GM12878 (cell line): ENCODE data around the gene ARHGAP1. TPM values are rescaled to one million over a fixed set of nuclear protein-coding genes. Genes with fewer than 3 reads are reported as not detected.

ENCODE experiments used
- CREM ChIP-seq: IDR thresholded peaks from 2 replicates; pipeline ENCODE4 v1.6.1; 2014; ENCODE audit warnings: antibody characterized with exemption, low read depth
- DPF2 ChIP-seq: fragments of 450-650 bp; IDR thresholded peaks from 2 replicates; pipeline ENCODE4 v1.6.1; 2017; ENCODE audit warnings: mild to moderate bottlenecking
- HDAC2 ChIP-seq: fragments of 200-600 bp; sonication (generic); IDR thresholded peaks from 2 replicates; pipeline ENCODE4 v1.6.1; 2017
- PAX5 ChIP-seq: IDR thresholded peaks from 2 replicates; pipeline ENCODE4 v1.6.1; 2011; ENCODE audit warnings: low read depth, low read length, borderline replicate concordance
- RELA ChIP-seq: fragments of 450-650 bp; IDR thresholded peaks from 2 replicates; pipeline ENCODE4 v1.8.0; 2014; ENCODE audit warnings: borderline replicate concordance; ENCODE audit not compliant: partially characterized antibody
- SMAD5 ChIP-seq: IDR thresholded peaks from 2 replicates; pipeline ENCODE4 v1.6.1; 2016; ENCODE audit warnings: antibody characterized with exemption, low read depth
- ZNF207 ChIP-seq: fragments of 450-650 bp; IDR thresholded peaks from 2 replicates; pipeline ENCODE4 v1.6.1; 2014; ENCODE audit warnings: antibody characterized with exemption, mild to moderate bottlenecking, borderline replicate concordance
- polyA plus RNA-seq, 11 experiments: library from polyadenylated mRNA; depleted of rRNA in 4 of 11; unstranded in 6 of 11; stranded (reverse) in 5 of 11; fragments of >200 nt; fragmentation: Nextera tagmentation in 4 of 11; fragmentation: Illumina TruSeq in 1 of 11; extraction: Ambion mirVana in 4 of 11; extraction: Trizol in 1 of 11; gene quantifications; 1 replicate in 1 of 11; 2 replicates in 10 of 11; pipeline versions ENCODE4 v1.2.1 to v1.2.3, GENCODE V29; 2011 to 2016; ENCODE audit warnings: inconsistent platforms in 2 of 11, missing spikeins in 2 of 11, low read depth in 1 of 11
- total RNA-seq, 4 experiments: library from RNA; depleted of rRNA in 3 of 4; stranded (reverse); fragments of >200 nt in 3 of 4; fragmentation: Illumina TruSeq in 1 of 4; extraction: Trizol in 1 of 4; gene quantifications; 2 replicates each; pipeline versions ENCODE4 v1.2.1 to v1.2.3, GENCODE V29; 2013 to 2021
- TF ChIP-seq, protein P1 (sequence below): fragments of 450-650 bp; IDR thresholded peaks from 2 replicates; pipeline ENCODE4 v1.6.1; 2017; ENCODE audit warnings: antibody characterized with exemption, mild to moderate bottlenecking, moderate library complexity
- TF ChIP-seq, protein P2 (sequence below): fragments of 450-650 bp; IDR thresholded peaks from 2 replicates; pipeline ENCODE4 v1.6.1; 2017; ENCODE audit warnings: mild to moderate bottlenecking

Gene ARHGAP1
- total and polyA plus RNA-seq, 10 of the 15 experiments (the other 5 are each of a cell fraction or from before 2014, with no cell fraction given): 4.3 to 45.5 (median 23.2) TPM

DNA sequence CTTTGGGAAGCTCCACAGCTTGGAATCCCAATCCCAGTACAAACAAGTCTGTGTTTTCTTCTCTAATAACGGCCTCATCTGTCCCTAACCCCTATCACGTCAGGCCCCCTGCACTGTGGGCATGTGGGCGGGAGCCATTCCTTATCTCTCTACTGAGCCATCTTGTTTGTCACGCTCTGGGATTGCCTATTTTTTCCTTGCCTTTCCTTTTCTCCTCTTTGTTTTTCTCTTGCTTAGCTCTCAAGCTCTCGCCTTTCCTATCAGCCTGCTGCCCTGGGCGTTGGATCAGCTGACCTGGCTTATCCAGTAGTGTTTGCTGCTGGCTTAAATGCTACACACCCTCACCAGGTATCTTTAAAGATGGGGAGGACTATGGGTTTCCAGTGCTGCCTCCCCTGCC lies 35.8 kb downstream of the ARHGAP1 start (continued):
- TF ChIP-seq, protein P1, sequence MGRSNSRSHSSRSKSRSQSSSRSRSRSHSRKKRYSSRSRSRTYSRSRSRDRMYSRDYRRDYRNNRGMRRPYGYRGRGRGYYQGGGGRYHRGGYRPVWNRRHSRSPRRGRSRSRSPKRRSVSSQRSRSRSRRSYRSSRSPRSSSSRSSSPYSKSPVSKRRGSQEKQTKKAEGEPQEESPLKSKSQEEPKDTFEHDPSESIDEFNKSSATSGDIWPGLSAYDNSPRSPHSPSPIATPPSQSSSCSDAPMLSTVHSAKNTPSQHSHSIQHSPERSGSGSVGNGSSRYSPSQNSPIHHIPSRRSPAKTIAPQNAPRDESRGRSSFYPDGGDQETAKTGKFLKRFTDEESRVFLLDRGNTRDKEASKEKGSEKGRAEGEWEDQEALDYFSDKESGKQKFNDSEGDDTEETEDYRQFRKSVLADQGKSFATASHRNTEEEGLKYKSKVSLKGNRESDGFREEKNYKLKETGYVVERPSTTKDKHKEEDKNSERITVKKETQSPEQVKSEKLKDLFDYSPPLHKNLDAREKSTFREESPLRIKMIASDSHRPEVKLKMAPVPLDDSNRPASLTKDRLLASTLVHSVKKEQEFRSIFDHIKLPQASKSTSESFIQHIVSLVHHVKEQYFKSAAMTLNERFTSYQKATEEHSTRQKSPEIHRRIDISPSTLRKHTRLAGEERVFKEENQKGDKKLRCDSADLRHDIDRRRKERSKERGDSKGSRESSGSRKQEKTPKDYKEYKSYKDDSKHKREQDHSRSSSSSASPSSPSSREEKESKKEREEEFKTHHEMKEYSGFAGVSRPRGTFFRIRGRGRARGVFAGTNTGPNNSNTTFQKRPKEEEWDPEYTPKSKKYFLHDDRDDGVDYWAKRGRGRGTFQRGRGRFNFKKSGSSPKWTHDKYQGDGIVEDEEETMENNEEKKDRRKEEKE: no peak
- no peak for TF ChIP-seq RELA
- TF ChIP-seq, protein P2, sequence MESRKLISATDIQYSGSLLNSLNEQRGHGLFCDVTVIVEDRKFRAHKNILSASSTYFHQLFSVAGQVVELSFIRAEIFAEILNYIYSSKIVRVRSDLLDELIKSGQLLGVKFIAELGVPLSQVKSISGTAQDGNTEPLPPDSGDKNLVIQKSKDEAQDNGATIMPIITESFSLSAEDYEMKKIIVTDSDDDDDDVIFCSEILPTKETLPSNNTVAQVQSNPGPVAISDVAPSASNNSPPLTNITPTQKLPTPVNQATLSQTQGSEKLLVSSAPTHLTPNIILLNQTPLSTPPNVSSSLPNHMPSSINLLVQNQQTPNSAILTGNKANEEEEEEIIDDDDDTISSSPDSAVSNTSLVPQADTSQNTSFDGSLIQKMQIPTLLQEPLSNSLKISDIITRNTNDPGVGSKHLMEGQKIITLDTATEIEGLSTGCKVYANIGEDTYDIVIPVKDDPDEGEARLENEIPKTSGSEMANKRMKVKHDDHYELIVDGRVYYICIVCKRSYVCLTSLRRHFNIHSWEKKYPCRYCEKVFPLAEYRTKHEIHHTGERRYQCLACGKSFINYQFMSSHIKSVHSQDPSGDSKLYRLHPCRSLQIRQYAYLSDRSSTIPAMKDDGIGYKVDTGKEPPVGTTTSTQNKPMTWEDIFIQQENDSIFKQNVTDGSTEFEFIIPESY: no peak
- no peak for TF ChIP-seq HDAC2
- no peak for TF ChIP-seq PAX5
- TF ChIP-seq SMAD5: no peak
- TF ChIP-seq CREM: no peak
- no peak for TF ChIP-seq ZNF207
- no peak for TF ChIP-seq DPF2
